RWPE1 (cell line): Measurements from ENCODE around the gene FGF8.

ENCODE experiments used
- CTCF ChIA-PET: fragments of 350-600 bp; sonication (Branson Sonifier 250); formaldehyde crosslinking; extraction: SDS; loops from one replicate; lab custom pipeline; 2021; lab: Yijun Ruan, JAX
- POLR2A ChIA-PET: fragments of 400-600 bp; formaldehyde crosslinking; extraction: SDS; loops from one replicate; lab custom pipeline; 2020; ENCODE audit warnings: antibody characterized with exemption; ENCODE audit not compliant: low non-redundant PET; lab: Yijun Ruan, JAX
- DNase-seq: peaks from one replicate; pipeline ENCODE4 v3.0.0; 2012; ENCODE audit warnings: low spot score
- H3K27ac ChIP-seq: fragments of 450-650 bp; 2 replicates; pipeline ENCODE4 v1.5.1; 2017
- TF ChIP-seq, protein P1 (sequence below): fragments of 450-650 bp; conservative IDR thresholded peaks from 2 replicates; pipeline ENCODE4 v1.5.1; 2017; ENCODE audit warnings: low read depth, mild to moderate bottlenecking

FGF8 gene

DNA sequence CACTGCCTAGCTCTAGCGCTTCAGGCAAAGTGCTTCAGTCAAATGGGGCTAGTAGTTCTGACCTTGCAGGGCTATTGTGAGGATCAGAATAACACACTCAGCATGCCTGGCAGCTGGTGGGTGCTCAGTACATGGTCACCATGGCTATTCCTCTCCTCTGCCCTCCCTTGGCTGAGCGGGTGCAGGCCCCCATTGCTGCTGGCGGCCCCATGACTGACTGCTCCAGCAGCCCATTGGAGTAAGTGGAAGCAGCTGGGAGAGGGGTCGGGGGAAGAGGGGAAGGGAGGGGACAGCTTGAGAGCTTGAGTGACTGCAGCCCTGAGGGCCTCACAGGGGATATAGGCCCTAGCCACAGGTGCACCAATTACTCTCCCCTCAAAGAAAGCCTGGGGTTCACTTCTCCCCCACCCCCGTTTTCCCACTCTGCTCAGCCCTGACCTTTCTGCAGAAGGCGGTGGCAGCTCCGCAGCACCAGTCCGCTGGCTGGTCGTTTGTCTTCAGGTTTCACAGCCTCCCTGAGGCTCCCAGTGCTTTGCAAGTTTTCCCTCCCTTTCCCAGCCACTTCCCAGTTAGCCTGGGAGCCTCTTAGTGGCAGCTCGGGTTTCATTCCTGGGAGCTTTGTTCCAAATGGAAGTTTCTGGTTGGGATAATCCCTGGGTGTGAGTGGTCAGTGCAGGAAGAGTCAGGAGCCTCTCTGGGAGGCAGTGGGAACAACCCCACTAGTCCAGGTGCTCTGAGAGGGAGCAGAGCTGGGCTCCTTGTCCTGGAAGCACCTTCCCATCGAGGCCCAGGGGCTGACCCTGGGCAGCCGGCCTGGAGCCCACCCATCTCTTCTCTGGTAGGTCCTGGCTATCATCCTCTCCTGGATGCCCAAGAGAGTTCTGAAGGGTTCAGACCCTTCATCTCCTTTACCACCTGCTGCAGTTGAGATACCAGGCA lies 16.3 kb downstream of the FGF8 start:
- ChIA-PET CTCF (interaction anchor here (0.7 to 2.1 kb wide), 2 partner anchors 22 to 244 kb away, joined by 3 to 8 read pairs; no protein-coding TSS in a partner anchor), POLR2A (no interaction called here)
- TF ChIP-seq, protein P1, sequence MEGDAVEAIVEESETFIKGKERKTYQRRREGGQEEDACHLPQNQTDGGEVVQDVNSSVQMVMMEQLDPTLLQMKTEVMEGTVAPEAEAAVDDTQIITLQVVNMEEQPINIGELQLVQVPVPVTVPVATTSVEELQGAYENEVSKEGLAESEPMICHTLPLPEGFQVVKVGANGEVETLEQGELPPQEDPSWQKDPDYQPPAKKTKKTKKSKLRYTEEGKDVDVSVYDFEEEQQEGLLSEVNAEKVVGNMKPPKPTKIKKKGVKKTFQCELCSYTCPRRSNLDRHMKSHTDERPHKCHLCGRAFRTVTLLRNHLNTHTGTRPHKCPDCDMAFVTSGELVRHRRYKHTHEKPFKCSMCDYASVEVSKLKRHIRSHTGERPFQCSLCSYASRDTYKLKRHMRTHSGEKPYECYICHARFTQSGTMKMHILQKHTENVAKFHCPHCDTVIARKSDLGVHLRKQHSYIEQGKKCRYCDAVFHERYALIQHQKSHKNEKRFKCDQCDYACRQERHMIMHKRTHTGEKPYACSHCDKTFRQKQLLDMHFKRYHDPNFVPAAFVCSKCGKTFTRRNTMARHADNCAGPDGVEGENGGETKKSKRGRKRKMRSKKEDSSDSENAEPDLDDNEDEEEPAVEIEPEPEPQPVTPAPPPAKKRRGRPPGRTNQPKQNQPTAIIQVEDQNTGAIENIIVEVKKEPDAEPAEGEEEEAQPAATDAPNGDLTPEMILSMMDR, result no peak
- DNase-seq, result no peak
- H3K27ac ChIP-seq, result no peak overlapping the region

DNA sequence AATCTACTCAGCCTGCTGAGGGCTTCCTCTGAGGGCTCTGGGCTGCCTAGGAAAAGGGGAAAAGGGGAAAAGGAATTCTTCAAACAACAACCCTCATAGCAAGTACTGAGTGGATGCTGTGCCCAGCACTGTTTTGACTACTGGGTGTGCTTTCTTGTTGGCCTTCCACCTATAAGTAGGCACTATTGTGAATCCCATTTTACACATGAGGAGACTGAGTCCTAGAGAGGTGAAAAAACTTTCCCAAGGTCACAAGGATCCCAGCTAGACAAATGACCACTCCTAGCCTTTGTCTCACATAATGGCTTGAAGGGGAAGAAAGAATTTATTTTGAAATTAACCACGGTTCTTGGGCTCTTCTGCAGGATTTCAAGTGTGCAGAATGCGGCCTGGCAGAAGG lies 17.1 kb downstream of the FGF8 start:
- CTCF ChIA-PET, result interaction anchor here (0.7 to 2.1 kb wide), 2 partner anchors 22 to 57 kb away, joined by 5 to 8 read pairs; no protein-coding TSS in a partner anchor

DNA sequence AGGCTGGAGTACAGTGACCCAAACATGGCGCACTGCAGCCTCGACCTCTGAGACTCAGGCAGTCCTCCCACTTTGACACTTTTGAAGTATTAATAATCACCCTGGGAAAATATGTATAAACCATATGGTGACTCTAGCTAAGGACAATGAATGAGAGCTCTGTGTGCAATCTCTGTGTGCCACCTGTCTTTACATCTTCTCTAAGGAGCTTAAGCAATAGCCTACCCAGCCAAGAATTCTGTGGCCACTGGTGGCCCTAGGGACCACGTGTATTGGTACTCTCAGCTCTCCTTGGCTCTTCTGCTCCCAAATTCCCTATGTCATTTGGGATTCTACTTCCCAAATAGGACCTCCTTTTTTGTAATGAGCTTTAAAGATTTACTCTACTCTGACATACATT lies 23.7 kb downstream of the FGF8 start:
- H3K27ac ChIP-seq, result no peak overlapping the region
- DNase-seq, result no peak
- CTCF ChIA-PET, result interaction anchor here (0.5 to 0.7 kb wide), 4 partner anchors 13 to 209 kb away, joined by 3 read pairs; no protein-coding TSS in a partner anchor
- TF ChIP-seq, protein P1, result no peak
- POLR2A ChIA-PET, result no interaction called here

More for the DNA sequence above, 17.1 kb downstream of the FGF8 start:
- no peak for DNase-seq
- TF ChIP-seq, protein P1, result no peak
- H3K27ac ChIP-seq, result no peak overlapping the region
- POLR2A ChIA-PET, result no interaction called here

DNA sequence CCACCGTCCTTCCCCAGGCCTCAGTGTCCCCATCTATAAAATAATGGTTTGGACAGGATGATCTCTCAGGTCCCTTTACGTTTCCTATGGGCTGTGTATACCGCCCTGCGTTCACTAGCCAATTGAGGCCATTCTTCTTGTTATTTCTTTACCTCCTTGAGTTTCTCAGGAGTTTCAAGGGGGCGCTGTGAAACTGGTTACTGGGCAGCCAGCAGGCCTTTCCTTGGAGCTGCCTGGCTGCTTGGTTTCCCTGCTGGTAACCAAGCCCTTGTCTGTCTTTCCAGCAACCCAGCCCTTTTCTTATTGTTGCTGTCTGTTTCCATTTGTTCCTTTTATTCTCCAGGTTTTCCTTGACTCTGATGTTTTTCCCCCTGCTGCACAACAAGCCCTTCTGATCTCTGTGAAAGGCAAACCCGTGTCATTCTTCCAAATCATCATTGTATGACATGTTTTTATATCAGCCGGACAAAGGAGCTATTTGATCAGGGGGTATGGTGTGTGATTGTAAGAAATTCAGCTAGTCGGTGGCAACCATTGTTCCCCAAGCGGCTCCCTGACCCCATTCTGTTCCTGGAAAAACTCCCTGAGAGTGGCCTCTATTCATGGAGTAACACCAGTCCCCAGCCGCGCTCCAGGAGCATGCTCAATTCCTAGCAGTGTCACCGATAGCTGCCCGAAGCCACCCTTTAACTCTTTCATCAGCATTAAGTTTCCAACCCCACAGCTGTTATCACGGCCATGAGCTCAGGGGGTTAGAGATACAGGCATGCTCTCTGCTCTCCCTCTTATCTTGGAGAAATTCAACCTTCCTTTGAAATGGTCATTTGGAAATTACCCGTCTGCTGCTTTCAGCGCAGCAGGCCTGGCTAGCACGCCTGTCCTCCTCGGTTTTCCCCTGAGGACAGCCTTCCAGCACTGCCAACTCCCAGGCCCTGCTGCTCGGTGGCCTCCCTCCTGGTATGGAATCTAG lies 26.6 kb downstream of the FGF8 start:
- no peak for DNase-seq
- TF ChIP-seq, protein P1, result no peak
- H3K27ac ChIP-seq, result no peak overlapping the region
- ChIA-PET POLR2A (interaction anchor here (0.6 kb wide), 1 partner anchor 529 kb away, joined by 3 read pairs; no protein-coding TSS in a partner anchor), CTCF (no interaction called here)

DNA sequence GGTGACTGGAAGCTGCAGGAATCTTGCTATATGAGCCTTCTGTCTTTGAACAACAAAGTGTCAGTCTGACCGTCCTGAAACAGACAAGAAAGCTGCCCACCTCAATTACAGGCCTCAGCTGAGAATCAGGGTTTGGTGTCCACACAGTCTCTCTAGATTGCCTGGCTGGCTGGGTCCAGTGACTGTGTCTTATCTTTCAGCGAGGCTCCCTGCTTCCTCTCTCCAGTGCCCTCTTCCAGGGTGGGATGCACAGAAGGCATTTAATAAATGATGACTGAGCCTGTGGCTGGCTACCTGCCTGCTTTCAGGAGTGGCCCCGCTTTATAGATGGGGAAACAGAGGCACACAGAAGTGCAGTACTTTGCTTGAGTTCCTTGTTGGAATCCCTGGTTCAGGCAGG lies 27.4 kb downstream of the FGF8 start:
- ChIA-PET POLR2A (no interaction called here), CTCF (interaction anchor here (0.6 kb wide), 1 partner anchor 880 kb away, joined by 3 read pairs; no protein-coding TSS in a partner anchor)
- H3K27ac ChIP-seq, result no peak overlapping the region
- no peak for DNase-seq
- TF ChIP-seq, protein P1, result no peak
